Endothelial cell of umbilical vein (primary cell): Measurements from ENCODE around the gene ISY1. TPM values are rescaled to one million over a fixed set of nuclear protein-coding genes. Genes with fewer than 3 reads are reported as not detected.
"Not testable (repeated sequence)": the region's sequence is repeated elsewhere in the genome, so short reads cannot be mapped to it uniquely, and the experiment has no call there.

Experiments
- BruUV-seq: library from RNA; stranded (reverse); fragments of 400-500 nt; replicated peaks from 2 replicates; lab custom pipeline; 2021; lab: Mats Ljungman, UMichigan
- CTCF ChIA-PET: fragments of 300-600, 350-600 bp; sonication (Branson Sonifier 250); formaldehyde crosslinking; loops from one replicate; lab custom pipeline; 2021; ENCODE audit warnings: antibody characterized with exemption, inconsistent platforms; lab: Charles Lee
- POLR2A ChIA-PET: fragments of 300-600, 350-600 bp; sonication (Branson Sonifier 250); formaldehyde crosslinking; loops from one replicate; lab custom pipeline; 2021; ENCODE audit warnings: antibody characterized with exemption, inconsistent platforms; lab: Charles Lee
- DNase-seq: peaks from one replicate; pipeline ENCODE4 v3.0.0-alpha.2; 2011; ENCODE audit warnings: low read depth, low spot score
- FAIRE-seq: peaks from 2 replicates; lab custom pipeline; 2011; peaks lifted over from hg19 to GRCh38; lab: Jason Lieb, UNC
- H2AFZ ChIP-seq: 2 replicates; pipeline ENCODE4 v1.6.0; 2012; ENCODE audit warnings: low read depth, low read length, control low read depth, inconsistent platforms
- H3K27ac ChIP-seq: 2 replicates; pipeline ENCODE4 v1.5.1; 2011; ENCODE audit warnings: low read depth, mild to moderate bottlenecking, control low read depth, low read length, moderate library complexity; ENCODE audit not compliant: insufficient read depth
- H3K27me3 ChIP-seq, 2 experiments: 2 replicates each; pipeline versions ENCODE4 v1.6.0 to v1.6.1; 2011; ENCODE audit warnings: low read length in 2 of 2, mixed read lengths in 1 of 2; ENCODE audit not compliant: control insufficient read depth in 2 of 2, insufficient read depth in 2 of 2
- H3K36me3 ChIP-seq, 2 experiments: 2 replicates in 1 of 2; 3 replicates in 1 of 2; pipeline ENCODE4 v1.5.1; 2011; ENCODE audit warnings: low read length in 2 of 2, mild to moderate bottlenecking in 1 of 2, moderate library complexity in 1 of 2; ENCODE audit not compliant: control insufficient read depth in 2 of 2, insufficient read depth in 2 of 2; ENCODE audit errors: extremely low read depth in 1 of 2
- H3K4me1 ChIP-seq: 3 replicates; pipeline ENCODE4 v1.5.1; 2011; ENCODE audit warnings: mild to moderate bottlenecking, low read length; ENCODE audit not compliant: control insufficient read depth, insufficient read depth; ENCODE audit errors: extremely low read depth
- H3K4me2 ChIP-seq: 2 replicates; pipeline ENCODE4 v1.6.1; 2011; ENCODE audit warnings: low read length, control low read depth, mixed read lengths; ENCODE audit not compliant: insufficient read depth
- H3K4me3 ChIP-seq, 3 experiments: fragments of 200-600 bp in 1 of 3; sonication (generic), shearing (Covaris generic) in 1 of 3; replicated peaks in 1 of 3; 2 replicates each; pipeline ENCODE4 v1.5.1; 2011 to 2016; ENCODE audit warnings: control low read depth in 3 of 3, low read length in 3 of 3, mild to moderate bottlenecking in 2 of 3, inconsistent platforms in 1 of 3, low read depth in 1 of 3, moderate library complexity in 1 of 3; ENCODE audit not compliant: insufficient read depth in 1 of 3
- H3K79me2 ChIP-seq: 2 replicates; pipeline ENCODE4 v1.6.0; 2012; ENCODE audit warnings: low read length, inconsistent platforms; ENCODE audit not compliant: control insufficient read depth, insufficient read depth
- H3K9ac ChIP-seq: replicated peaks from 2 replicates; pipeline ENCODE3; 2011; ENCODE audit warnings: low read length, control low read depth; ENCODE audit not compliant: insufficient read depth; ENCODE audit errors: extremely low read depth
- H3K9me1 ChIP-seq: replicated peaks from 3 replicates; pipeline ENCODE4 v1.6.0; 2011; ENCODE audit warnings: mild to moderate bottlenecking, low read length; ENCODE audit not compliant: control insufficient read depth, insufficient read depth; ENCODE audit errors: extremely low read depth
- H3K9me3 ChIP-seq: replicated peaks from 2 replicates; pipeline ENCODE4 v1.5.1; 2012; ENCODE audit warnings: low read length, inconsistent platforms; ENCODE audit not compliant: control insufficient read depth, insufficient read depth
- H4K20me1 ChIP-seq: replicated peaks from 2 replicates; pipeline ENCODE3; 2011; ENCODE audit warnings: mild to moderate bottlenecking, low read length; ENCODE audit not compliant: control insufficient read depth, insufficient read depth; ENCODE audit errors: extremely low read depth
- EZH2 ChIP-seq: IDR thresholded peaks from 2 replicates; pipeline ENCODE4 v1.6.1; 2012; ENCODE audit warnings: borderline replicate concordance, low read depth, mild to moderate bottlenecking, moderate library complexity, low read length, inconsistent platforms; ENCODE audit not compliant: severe bottlenecking
- FOS ChIP-seq: IDR thresholded peaks from 2 replicates; pipeline ENCODE4 v1.6.1; 2011; ENCODE audit warnings: mild to moderate bottlenecking, low read length, moderate library complexity, borderline replicate concordance; ENCODE audit not compliant: insufficient read depth
- GATA2 ChIP-seq: IDR thresholded peaks from 2 replicates; pipeline ENCODE4 v1.7.0; 2011; ENCODE audit warnings: low read depth, mild to moderate bottlenecking, moderate library complexity, mixed read lengths, low read length; ENCODE audit not compliant: insufficient read length, insufficient read depth
- JUN ChIP-seq: IDR thresholded peaks from 2 replicates; pipeline ENCODE4 v1.6.1; 2011; ENCODE audit warnings: borderline replicate concordance, low read depth; ENCODE audit not compliant: insufficient read length, insufficient read depth
- dilution Hi-C: fragments of 300-500 bp; cut with MboI; formaldehyde crosslinking; loops from one replicate; pipeline ENCODE4 v1.15.0; 2019; ENCODE audit warnings: low sequenced_read_pairs; ENCODE audit not compliant: extremely low pct_ligation_motif_present
- intact Hi-C: fragments of 100-400 bp; cut with micrococcal nuclease; formaldehyde crosslinking; loops from one replicate; pipeline ENCODE4 v1.10.0; 2022
- polyA plus RNA-seq, 4 experiments: library from polyadenylated mRNA; depleted of rRNA in 3 of 4; stranded (reverse) in 3 of 4; unstranded in 1 of 4; fragments of >200 nt; gene quantifications; 2 replicates each; pipeline versions ENCODE4 v1.2.1 to v1.2.3, GENCODE V29; 2011 to 2012; ENCODE audit warnings: missing spikeins in 1 of 4
- total RNA-seq: library from RNA; stranded (reverse); gene quantifications from 2 replicates; pipeline ENCODE4 v1.2.3, GENCODE V29; 2021

The ISY1 gene
- total and polyA plus RNA-seq, 2 donors (not counting 3 experiments of a cell fraction or from before 2014, with no cell fraction given) = 50.7 to 59.4 TPM

- no TSS peak for BruUV-seq
- ChIA-PET CTCF (interaction anchor here (0.5 to 4.2 kb wide), 15 partner anchors 8 to 230 kb away, joined by 3 to 38 read pairs (median 5); partner anchors contain the start of gene CNBP), POLR2A (interaction anchor here (1.2 kb wide), 1 partner anchor 13 kb away, joined by 7 read pairs; the partner anchor contains the start of gene CNBP)
- intact Hi-C loops (loop anchor here (1.0 kb wide), 1 partner anchor 50 kb away; no protein-coding TSS in a partner anchor), dilution Hi-C loops (no loop called here)
- Histone ChIP-seq H3K27ac (peak overlapping the region; percentile 81), H3K36me3 (no peaks in the 10 kb centered on the region), H3K9ac (peak overlapping the region; percentile 41), H4K20me1 (no peaks in the 10 kb centered on the region), H3K9me1 (no peaks in the 10 kb centered on the region), H3K4me2 (peak overlapping the region; percentile 84), H3K9me3 (no peaks in the 10 kb centered on the region), H3K4me3 (peak overlapping the region in 1 of 3 experiments; percentile 23), H3K27me3 (no peaks in the 10 kb centered on the region), H2AFZ (peak overlapping the region; percentile 60), H3K79me2 (no peaks in the 10 kb centered on the region), H3K4me1 (peaks cover 26% of the 10 kb centered on the region)
- DNase-seq (peak; percentile 82), FAIRE-seq (peak; percentile 88)
- TF ChIP-seq FOS = peak; percentile 89
- no peak for TF ChIP-seq EZH2
- peak; percentile 68 for TF ChIP-seq JUN
- peak; percentile 33 for TF ChIP-seq GATA2
Observed at GRCh38 chr3:129195731-129196256, 34.9 kb upstream of the ISY1 start.

DNA sequence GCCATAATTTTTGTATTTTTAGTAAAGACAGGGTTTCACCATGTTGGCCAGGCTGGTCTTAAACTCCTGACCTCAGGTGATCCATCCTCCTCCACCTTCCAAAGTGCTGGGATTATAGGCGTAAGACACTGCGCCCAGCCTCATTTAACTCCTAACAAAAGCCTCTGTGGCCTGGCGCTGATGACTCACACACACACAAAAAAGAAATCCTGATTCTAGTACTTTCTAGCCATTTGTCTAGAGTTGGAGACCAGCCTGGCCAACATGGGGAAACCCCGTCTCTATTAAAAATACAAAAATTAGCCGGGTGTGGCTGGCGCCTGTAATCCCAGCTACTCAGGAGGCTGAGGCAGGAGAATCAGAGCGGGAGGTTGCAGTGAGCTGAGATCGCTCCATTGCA lies 28.9 kb upstream of the ISY1 start:
- H3K27me3 ChIP-seq, DNase-seq, H2AFZ ChIP-seq, dilution Hi-C loops, H3K4me3 ChIP-seq, H3K9ac ChIP-seq, H3K27ac ChIP-seq, H3K36me3 ChIP-seq, H4K20me1 ChIP-seq, BruUV-seq, POLR2A ChIA-PET, intact Hi-C loops, H3K9me3 ChIP-seq, H3K9me1 ChIP-seq, H3K79me2 ChIP-seq, H3K4me1 ChIP-seq, CTCF ChIA-PET, H3K4me2 ChIP-seq: not testable (repeated sequence)
- FAIRE-seq = peak; percentile 95
